ENCODE data around the gene PAPOLB.
A peak's percentile ranks its signal among the peaks of the same experiment; 100 is the strongest.
"Not testable (repeated sequence)": the region's sequence is repeated elsewhere in the genome, so short reads cannot be mapped to it uniquely, and the experiment has no call there.

The PAPOLB gene

DNA sequence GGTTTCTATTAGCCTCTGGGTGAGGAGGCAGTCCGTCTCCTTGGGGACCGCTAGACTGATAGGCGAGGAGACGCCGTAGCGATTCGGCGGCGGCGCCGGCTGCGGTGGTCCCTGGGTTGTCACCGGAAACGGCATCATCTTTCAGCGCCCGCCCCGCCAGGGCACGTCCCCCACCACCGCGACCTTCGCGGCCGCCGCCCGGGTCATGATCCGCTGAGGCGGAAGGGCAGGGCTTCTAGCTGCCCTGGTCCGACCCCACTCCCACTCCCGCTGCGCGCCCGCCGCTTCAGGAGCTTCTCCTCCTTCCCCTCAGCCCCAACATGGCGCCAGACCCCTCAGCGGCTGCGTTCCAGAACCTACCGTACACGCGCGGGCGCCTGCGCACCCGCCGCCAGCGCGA lies at the start of gene PAPOLB:
PAPOLB (minus strand) TSS at position 358 of the 400 bp plus-strand sequence; CDS start at position 138, 220 bp downstream.
- DNase-seq = peak; percentile 16

DNA sequence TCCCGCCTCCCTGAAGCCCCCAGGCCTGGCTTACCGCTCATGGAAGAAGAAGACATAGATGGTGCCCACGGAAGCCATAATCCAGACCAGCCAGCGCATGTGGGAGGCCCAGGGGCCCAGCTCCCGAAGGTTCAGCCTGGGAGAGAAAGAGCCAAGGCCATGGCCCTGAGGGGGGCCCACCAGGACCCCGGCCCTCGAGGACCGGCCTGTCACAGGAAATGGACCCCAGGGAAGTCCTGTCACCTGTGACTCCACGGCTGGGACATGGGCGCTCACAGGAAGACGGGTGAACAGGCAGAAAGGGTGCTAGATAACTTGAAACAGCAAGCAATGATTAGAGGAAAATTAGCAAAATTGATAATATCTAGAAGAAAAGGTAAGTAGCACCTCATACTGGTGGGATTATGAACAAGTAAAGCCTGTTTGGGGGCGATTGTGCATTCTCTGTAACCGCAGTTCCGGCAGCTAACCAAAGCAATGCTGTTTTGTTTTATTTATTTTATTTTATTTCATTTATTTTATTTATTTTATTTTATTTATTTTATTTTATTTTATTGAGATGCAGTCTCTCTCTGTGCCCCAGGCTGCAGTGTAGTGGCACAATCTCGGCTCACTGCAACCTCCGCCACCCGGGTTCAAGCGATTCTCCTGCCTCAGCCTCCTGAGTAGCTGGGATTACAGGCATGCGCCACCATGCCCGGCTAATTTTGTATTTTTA lies 49.4 kb upstream of the PAPOLB start:
- DNase-seq = no peak

DNA sequence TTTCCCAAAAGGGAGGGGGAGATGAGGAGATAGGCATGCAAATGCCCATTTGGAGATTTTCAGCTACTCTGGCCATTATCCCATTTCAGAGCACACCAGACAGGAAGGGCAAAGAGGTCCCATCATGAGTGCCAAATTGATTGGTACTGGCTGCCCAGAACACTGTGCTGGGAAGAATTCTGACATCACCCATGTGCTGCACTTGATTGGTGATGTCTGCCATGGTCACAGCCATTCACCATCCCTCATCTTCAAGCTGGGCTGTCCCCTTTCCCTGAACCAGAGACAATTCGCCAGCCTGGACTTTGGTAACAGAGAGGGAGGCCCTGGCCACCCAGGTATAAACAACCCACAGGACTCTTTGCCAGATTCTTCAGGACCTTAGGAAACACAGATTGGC lies 44.9 kb upstream of the PAPOLB start:
- DNase-seq = no peak

DNA sequence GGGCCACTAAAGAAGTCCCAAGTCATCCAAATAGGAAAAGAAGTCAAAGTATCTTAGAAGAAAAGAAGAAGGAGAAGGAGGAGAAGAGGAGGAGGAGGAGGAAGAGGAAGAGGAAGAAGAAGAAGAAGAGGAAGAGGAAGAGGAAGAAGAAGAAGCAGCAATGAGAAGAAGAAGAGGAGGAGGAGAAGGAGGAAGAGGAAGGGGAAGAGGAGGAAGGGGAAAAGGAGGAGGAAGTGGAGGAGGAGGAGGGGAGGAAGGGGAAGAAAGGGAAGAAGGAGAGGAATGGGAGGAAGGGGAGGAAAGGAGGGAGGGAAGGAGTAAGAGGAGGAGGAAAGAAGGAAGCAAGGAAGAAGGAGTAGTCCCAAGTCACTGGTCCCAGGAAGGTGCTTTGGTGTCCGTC lies 43.3 kb upstream of the PAPOLB start:
- DNase-seq = no peak

DNA sequence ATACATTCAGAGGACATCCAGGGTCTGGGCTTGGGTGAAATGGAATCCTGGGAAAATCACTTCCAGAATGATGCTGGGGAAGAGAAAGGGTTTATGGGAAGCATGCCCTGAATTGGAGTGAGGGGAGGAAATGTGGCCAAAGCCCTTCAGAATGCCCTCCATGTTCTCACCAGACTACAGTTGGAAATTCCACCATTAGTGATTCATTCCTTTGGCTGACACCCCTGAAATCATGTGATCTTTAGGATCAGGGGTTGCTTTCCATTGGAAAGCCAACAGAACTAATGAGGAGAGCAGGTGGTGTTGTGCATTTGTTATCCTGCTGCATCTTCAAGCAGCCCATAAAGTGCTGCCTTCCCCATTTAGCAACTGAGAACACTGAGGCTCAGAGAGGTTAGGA lies 42.5 kb upstream of the PAPOLB start:
- DNase-seq = no peak

DNA sequence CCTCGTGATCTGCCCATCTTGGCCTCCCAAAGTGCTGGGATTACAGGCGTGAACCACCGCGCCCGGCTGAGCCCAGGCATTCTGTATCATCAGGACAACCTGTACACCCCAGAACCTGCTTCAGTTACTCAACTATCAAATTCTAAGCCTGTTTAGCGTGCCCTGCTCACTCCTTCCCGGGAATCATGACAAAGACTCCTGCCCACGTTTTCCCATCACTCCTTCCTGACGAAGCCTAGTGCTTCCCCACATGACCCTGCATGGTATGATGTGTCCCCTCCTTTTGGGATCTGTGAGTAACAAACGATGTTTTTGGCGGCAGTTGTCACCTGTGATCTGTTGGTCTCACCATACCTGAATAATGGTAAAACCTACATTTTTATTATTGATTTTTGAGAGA lies 33.9 kb upstream of the PAPOLB start:
- no peak for DNase-seq

DNA sequence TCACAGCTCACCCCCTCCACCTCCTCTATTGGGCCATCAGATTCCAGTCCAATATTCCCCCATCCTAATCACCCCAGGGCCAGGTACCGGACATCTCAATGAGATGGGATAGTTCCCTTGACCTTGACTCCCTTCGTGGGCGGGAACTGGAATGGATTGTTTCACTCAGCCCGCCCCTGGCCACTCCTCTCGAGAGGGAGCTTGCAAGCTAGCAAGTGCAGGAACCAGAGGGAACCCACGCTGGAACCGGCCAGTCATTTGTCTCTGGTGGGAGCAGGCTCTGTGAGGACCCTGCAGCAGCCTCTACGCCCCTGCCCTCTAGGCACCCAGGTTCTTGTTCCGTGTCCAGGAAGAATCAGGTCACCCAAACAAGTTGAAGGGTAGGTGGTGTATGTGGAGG lies 32.7 kb upstream of the PAPOLB start:
- no peak for DNase-seq

DNA sequence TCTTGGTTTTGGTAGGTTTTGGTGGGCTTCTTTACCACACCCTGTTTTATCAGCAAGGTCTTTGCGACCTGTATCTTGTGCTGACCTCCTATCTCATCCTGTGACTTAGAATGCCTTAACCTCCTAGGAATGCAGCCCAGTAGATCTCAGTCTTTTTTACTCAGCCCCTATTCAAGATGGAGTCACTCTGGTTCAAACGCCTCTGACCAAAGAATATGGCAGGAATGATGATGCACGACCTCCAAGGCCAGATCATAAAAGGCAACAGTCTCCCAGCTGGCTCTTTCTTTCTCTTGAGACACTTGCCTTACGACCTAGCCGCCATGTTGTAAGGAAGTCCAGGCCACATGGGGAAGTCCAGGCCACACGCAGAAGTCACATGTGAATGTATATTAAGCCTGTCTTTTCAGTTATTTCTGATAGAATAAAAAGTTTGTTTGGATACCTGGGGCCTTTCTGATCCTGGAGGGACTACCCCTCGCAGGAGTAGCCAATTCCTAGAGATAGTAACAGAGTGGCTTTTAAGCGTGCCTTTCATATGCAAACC lies 32.2 kb upstream of the PAPOLB start:
- DNase-seq = no peak

DNA sequence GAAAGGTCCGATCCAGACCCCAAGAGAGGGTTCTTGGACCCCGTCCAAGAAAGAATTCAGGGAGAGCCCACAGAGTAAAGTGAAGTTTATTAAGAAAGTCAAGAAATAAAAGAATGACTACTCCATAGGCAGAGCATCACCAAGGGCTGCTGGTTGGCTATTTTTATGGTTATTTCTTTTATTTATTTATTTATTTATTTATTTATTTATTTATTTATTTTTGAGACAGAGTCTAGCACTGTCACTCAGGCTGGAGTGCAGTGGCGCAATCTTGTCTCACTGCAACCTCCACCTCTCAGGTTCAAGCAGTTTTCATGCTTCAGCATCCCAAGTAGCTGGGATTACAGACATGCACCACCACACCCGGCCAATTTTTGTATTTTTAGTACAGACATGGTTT lies 31.4 kb upstream of the PAPOLB start:
- DNase-seq = not testable (repeated sequence)

DNA sequence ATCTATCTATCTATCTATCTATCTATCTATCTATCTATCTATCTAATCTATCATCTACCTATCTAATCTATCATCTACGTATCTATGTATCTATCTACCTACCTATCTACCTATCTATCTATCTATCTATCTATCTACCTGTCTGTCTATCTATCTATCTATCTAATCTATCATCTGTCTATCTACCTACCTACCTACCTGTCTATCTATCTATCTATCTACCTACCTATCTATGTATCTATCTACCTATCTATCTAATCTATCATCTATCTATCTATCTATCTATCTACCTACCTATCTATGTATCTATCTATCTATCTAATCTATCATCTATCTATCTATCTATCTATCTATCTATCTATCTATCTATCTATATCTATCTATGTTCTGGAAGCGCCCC lies 29.7 kb upstream of the PAPOLB start:
- not testable (repeated sequence) for DNase-seq

DNA sequence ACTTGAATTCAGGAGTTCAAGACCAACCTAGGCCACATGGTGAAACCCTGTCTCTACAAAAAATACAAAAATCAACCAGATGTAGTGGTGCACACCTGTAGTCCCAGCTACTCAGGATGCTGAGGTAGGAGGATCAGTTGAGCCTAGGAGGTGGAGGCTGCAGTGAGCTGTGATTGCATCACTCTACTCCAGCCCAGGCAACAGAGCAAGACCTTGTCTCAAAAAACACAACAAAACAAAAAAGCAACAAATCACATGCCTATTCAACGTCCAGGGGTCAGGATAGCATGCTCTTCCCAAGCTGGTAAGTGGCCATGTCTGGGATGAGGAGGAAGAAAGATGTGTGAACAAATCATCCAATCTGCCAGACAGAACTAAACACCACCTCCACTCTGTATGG lies 27.9 kb upstream of the PAPOLB start:
- DNase-seq = no peak

DNA sequence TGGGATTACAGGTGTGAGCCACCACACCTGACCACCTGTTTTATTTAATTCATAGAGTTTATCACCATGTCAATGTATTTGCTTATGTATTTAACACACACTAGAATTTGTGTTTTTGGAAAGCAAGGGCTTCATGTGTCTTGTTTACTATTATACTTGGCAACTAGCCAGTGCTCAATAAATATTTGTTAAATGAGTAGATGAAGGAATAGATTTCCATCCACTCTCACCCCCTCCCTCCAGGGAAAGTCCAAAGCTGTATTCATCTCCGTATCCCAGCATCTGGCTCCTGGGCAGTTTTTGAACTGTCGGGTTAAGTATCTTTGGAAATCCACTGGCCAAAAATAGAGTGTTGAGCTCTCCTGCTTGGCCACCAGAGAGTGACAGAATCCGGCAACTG lies 26.3 kb upstream of the PAPOLB start:
- no peak for DNase-seq

DNA sequence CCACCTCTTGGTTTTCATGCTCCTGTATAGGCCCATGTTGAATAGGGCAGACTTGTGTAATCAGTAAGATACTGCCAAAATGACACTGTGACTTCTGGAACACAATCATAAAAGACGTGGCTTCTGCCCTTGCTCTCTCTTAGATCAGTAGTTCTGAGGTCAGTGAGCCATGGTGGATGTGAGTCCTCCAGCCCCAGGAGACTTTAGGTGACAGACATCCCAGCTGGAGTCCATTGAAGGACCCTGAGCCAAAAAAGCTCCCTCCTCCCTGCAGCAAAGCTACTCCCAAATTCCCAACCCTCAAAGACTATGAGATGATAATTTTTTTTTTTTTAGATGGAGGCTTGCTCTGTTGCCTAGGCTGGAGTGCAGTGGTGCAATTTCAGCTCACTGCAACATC lies 24.8 kb upstream of the PAPOLB start:
- DNase-seq = no peak

DNA sequence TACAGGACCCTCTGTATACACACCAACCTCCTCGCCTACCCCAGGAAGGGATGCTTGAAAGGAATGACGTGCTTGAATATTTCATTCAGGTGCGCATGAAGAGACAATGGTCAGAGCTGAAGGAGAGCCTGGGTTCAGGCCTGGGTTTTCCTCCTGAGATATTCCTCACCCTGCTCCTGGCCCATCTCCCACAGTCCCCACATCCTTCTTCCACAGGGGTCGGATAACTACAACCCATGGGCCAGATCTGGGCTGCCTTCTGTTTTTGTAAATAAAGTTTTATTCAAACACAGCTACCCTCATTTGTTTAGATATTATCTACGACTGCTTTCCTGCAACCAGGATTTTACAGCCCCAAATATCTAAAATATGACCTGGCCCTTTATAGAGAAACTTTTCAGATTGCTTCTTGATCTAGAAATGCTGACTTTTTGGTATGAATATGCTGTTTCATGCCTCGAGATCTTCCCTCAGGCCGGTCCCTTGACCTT lies 23.5 kb upstream of the PAPOLB start:
- no peak for DNase-seq

DNA sequence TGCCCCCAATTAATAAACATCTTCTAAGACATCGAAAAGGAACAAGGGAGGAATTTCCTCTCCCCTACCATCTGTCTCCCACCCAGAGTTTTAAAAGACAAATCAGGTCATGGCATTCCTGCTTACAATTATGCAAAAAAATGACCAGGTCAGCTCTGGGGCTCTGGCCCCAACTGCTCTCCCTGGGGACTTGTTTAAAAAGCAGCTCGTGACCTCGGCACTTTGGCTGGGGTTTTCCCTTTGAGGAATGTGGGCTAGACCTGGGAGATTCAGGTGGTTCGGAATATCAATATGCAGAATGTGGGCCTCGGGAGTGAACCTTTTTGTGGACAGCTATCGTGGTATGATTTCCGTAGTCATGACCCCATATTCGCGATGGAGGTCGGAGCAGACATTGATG lies 22.3 kb upstream of the PAPOLB start:
- no peak for DNase-seq

DNA sequence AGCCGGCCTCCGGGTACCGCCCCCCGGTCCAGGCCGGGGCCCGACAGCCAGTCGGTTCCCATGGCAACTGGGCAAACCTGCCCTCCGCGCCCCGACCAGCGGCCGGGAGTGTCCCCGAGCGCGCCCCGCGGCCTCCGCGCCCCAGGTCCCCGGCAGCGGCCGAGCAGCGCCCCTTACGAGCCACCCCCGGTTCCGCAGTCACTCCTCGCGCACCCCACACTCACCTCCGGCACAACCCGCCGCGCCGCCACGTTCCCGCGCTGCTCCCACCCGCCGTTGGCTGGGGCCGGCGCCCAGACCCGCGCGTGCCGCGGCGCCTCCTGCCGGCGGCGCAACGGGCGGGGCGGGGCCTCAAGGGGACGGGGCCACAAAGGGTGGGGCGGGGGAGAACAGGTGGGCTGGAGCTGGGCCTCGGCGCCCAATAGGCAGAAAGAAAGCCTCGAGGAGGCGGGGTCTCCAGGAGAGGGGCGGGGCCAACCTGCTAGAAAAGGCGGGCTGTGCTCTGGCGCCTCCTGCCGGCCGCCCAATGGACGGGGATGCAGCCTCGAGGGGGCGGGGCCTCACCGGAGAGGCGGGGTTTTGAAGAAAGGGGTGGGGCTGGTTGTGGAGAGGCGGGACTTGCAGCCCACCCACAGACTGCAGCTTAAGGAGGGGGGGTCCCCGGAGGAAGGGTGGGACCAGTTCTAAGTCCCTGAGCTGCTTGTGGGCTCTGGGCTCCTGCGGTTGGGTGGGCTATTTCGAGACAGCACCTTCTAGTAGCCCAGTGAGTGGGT lies 21.7 kb upstream of the PAPOLB start, which contains the start of gene RADIL:
RADIL (minus strand) TSS at position 345 of the 773 bp plus-strand sequence. CDS start 5,577 bp downstream, outside the sequence.
- DNase-seq = peak; percentile 96

DNA sequence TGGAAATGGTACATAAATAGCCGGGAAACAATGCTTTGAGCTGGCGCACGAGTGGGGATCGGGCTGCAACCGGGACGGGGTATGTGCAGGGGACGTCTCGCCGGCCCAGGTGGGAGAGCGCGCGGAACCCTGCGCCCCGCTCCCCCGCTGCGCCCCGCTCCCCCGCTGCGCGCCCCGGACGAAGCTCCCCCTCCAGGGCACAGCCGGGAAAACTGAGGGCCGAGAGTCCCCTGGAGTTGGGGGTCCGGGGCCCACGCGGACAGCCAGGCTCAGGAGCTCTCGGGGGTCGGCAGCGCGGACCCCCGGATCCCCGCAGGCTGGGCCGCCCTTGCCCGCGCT lies 21.2 kb upstream of the PAPOLB start:
- DNase-seq = no peak

DNA sequence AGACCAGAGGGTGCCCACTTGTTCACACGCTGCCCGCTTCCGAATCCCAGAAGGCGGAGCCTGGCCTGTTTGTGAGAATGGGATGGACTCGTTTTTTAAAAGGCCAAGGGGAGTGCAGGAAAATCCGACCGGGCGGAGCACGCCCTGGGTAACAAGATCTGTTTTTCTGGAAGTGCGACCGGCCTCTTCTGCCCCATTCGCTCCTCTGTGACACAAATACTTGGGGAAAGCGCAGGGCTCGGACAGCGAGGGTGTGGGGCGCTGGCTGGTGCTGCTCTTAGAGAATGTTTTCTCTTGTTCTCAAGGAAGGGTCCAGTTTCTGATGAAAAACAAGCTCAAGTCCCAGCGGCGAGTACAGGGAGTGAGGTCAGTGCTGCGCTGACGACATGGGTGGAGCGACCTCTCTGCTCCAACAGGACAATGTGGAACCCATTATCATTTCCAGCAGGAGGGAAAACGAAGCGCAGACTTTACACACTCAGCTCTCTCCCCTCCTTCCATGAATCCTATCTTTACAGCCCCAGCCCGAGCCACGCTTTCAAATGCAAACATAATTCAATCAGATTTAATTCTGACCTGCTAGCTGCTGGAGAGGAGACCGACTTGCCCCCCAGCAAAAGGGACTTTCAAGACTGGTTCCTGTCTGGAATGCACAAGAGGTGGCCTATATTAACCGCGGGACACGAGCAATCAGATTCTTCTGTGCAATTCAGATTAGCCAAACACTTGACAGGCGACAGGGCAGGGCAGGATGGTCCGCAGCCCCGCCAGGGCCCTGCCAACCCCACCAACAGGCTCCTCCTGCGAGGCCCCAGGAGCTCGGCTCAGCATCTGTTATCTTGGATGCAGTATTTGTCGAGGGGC lies 20.6 kb upstream of the PAPOLB start:
- no peak for DNase-seq

DNA sequence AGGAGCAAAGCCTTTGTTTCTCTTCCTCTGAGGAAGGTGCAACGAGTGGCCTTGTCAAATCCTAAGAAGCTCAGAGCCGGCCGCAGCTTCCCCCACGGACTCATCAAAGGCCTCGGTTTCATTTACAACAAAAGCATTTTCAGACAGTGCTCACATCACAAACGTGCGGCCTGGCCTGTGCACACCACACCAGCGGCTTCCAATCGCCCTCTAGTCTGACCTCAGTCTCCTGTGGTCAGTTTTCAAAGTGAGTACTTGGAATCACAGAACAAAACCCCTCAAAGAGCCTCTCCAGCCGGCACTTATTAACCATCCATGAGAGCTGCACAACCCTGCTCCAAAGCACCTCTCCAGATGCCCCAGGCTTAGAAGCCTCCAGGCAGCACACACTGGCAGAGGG lies 18.4 kb upstream of the PAPOLB start:
- DNase-seq = no peak

DNA sequence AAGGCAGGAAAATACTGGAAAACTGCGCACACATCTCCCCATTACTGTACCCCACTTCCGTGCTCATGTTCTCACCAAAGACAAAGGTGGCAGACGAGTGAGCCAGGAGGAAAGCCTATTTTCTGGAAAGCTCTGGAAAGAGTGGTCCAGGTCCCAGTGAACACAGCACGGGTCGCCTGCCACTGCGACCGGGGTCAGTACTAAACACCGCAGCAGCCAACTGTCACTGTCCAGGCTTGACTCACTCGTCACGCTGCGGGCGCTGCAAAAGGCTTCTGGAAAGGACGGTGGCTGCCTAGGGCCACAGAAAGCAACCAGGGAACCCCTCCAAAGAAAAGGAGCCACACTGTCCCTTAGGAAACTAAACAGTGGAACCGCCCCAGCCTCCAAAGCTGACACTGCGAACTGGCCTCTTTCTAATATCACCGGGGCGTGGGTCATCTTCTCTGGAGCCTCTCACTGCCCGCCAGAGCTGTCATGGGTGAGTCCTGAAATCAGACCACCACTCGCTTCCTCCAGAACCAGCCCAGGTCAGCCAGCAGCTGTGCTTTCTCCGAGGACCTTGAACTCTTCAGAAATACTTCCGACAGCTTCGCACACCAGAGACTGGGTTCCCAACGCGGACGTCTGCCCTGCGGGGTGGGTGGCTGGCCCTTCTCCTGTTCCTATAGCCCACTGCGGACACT lies 17.7 kb upstream of the PAPOLB start:
- no peak for DNase-seq

DNA sequence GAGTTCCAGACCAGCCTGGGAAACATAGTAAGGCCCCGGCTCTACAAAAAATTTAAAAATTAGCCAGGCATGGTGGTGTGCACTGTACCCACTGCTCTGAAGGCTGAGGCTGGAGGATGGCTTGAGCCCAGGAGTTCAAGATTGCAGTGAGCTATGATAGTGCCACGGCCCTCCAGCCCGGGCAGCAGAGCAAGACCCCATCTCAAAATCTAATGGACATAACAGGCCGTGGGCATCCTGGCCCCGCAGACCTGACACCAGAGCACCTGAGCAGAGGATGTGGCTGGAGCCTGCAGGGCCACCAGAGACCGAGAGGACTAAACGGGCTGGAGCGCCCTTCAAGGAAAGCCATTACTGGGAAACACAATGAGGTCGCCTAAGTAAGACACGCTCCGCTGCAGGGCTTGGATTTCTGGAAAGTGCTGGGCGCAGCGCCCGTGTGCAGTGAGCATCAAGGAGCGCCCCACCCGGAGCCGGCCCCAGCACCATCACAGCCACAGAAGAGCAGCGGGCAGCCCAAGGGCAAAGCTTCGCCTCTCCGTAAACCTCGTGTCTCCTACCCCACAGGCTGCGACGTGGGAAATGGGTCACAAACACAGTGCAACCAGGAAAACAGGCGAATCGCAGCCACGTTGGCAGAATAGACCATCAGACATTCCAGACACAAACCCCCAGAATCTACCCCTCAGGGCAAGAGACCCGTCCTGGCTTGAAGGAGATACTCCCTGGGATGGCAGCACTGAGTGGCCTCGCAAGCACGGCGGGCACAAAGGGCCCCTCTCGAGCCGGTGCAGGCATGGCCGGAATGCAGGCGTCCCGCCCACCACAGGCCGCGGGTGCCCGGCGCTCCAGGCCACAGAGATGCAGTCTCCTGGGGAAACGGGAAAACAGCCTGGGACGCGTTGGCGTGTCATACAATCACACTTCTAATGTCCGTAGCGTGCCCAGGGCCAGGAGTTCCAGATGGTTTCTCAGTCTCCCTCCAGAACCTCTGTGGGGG lies 16.8 kb upstream of the PAPOLB start:
- DNase-seq = no peak
